Measurements from ENCODE around the gene CYP3A7. TPM values are rescaled to one million over a fixed set of nuclear protein-coding genes. Genes with fewer than 3 reads are reported as not detected.

Gene CYP3A7
- total and polyA plus RNA-seq, 9 of the 15 experiments (the other 6 are each of a cell fraction or from before 2014, with no cell fraction given) = 0.20 TPM; not detected in 8

- TF ChIP-seq ZBTB9 (CRISPR knock-in tag; IDR thresholded peaks at IDR 0.05) (peak; percentile 32; the same call in 1 of the 2 replicates), FOSL1 (tag; conservative IDR thresholded peaks at IDR 0.05) (peak; percentile 68), FOXM1 (IDR thresholded peaks at IDR 0.05; ENCODE audit: low read depth) (peak; percentile 17; the same call in 1 of the 2 replicates), FOXM1 (CRISPR knock-in tag; IDR thresholded peaks at IDR 0.05; ENCODE audit: low read depth) (no peak), SNRNP70 (optimal IDR thresholded peaks at IDR 0.05; ENCODE audit: low read depth, low read length) (no peak), GATAD2B (IDR thresholded peaks at IDR 0.05; ENCODE audit: borderline replicate concordance) (peak; percentile 72; the same call in 1 of the 2 replicates), ZNF778 (CRISPR knock-in tag; IDR thresholded peaks at IDR 0.05) (no peak), CBX5 (IDR thresholded peaks at IDR 0.05; ENCODE audit: borderline replicate concordance, low read depth) (peak; percentile 78; the same call in 1 of the 2 replicates), EP400 (IDR thresholded peaks at IDR 0.05) (peak; percentile 55), CBFA2T2 (conservative IDR thresholded peaks at IDR 0.05) (peak; percentile 80), TAF1 (IDR thresholded peaks at IDR 0.05; ENCODE audit: control insufficient read depth, extremely low read depth, insufficient read depth, low read length, severe bottlenecking) (peak; percentile 33), RNF2 (IDR thresholded peaks at IDR 0.05) (peak; percentile 84), THRAP3 (IDR thresholded peaks at IDR 0.05; ENCODE audit: borderline replicate concordance) (no peak), NFIC (IDR thresholded peaks at IDR 0.05) (peak; percentile 42; the same call in 1 of the 2 replicates), ARID1B (IDR thresholded peaks at IDR 0.05) (peak; percentile 89), KLF16 (IDR thresholded peaks at IDR 0.05) (peak; percentile 72; the same call in 1 of the 2 replicates), ATF3 (IDR thresholded peaks at IDR 0.05) (no peak; the same call in 1 of the 2 replicates), ATF3 (CRISPR knock-in tag; conservative IDR thresholded peaks at IDR 0.05) (no peak), ZBTB12 (CRISPR knock-in tag; IDR thresholded peaks at IDR 0.05) (no peak), ELF4 (CRISPR knock-in tag; IDR thresholded peaks at IDR 0.05) (no peak), ZBTB26 (CRISPR knock-in tag; IDR thresholded peaks at IDR 0.05) (no peak), ZNF140 (CRISPR knock-in tag; IDR thresholded peaks at IDR 0.05) (no peak), ZFP1 (CRISPR knock-in tag; IDR thresholded peaks at IDR 0.05) (no peak), NFE2 (IDR thresholded peaks at IDR 0.05; ENCODE audit: low read depth) (peak; percentile 86)
These were observed 41.4 kb downstream of the CYP3A7 start (continued) for GRCh38 chr7:99693427-99694200.
